ENCODE results near the gene NEDD4L. TPM values are rescaled to one million over a fixed set of nuclear protein-coding genes. Genes with fewer than 3 reads are reported as not detected.

The NEDD4L gene
- polyA plus RNA-seq, 1 donor (not counting 4 experiments of a cell fraction or from before 2014, with no cell fraction given): 52.6 TPM

- FAIRE-seq: no peak
Measured at GRCh38 chr18:58061349-58061748, 17.3 kb downstream of the NEDD4L start.

GRCh38 chr18:58064406-58064998, 20.5 kb downstream of the NEDD4L start:
- Histone ChIP-seq H4K20me1 (ENCODE audit: control insufficient read depth, extremely low read depth, insufficient read depth, low read length) (no peaks in the 10 kb centered on the region), H3K27ac (ENCODE audit: control insufficient read depth, insufficient read depth, low read length) (no peak overlapping the region), H3K36me3 (ENCODE audit: control insufficient read depth in 2 of 2, extremely low read depth in 1 of 2, insufficient read depth in 2 of 2, low read length in 2 of 2) (peaks cover 0 to 1% of the 10 kb centered on the region in 2 experiments), H3K4me3 (ENCODE audit: control insufficient read depth in 2 of 3, extremely low read depth in 1 of 3, insufficient read depth in 2 of 3, low read depth in 1 of 3, low read length in 3 of 3) (no peak overlapping the region), H3K9ac (ENCODE audit: control insufficient read depth, extremely low read depth, insufficient read depth, low read length) (no peak overlapping the region), H3K9me3 (ENCODE audit: control insufficient read depth, low read depth, low read length) (no peaks in the 10 kb centered on the region), H3K27me3 (ENCODE audit: control insufficient read depth, extremely low read depth, insufficient read depth, low read length) (no peaks in the 10 kb centered on the region), H3K9me1 (ENCODE audit: control insufficient read depth, extremely low read depth, insufficient read depth, low read length) (peaks cover 3% of the 10 kb centered on the region), H3K79me2 (ENCODE audit: control insufficient read depth, insufficient read depth, low read length) (peaks cover 6% of the 10 kb centered on the region), H3K4me2 (ENCODE audit: control insufficient read depth, extremely low read depth, insufficient read depth, low read depth, low read length) (no peak overlapping the region), H2AFZ (ENCODE audit: control insufficient read depth, low read length) (no peak overlapping the region), H3K4me1 (ENCODE audit: control insufficient read depth, extremely low read depth, insufficient read depth, low read length) (no peaks in the 10 kb centered on the region)
- no peak for FAIRE-seq
- no peak for TF ChIP-seq CTCF (optimal IDR thresholded peaks at IDR 0.05 in 1 of 3, IDR thresholded peaks at IDR 0.05 in 1 of 3, conservative IDR thresholded peaks at IDR 0.05 in 1 of 3; ENCODE audit: extremely low read depth in 1 of 3, insufficient read depth in 2 of 3, low read length in 3 of 3)
- TF ChIP-seq EZH2 (IDR thresholded peaks at IDR 0.05; ENCODE audit: low read length): no peak
- dilution Hi-C loops (cut with MboI; ENCODE audit: extremely low pct_ligation_motif_present, low sequenced_read_pairs): no loop called here
- no peak for DNase-seq (ENCODE audit: low read depth, low spot score)

More at GRCh38 chr18:58061349-58061748, 17.3 kb downstream of the NEDD4L start:
- H3K9me3 ChIP-seq (ENCODE audit: control insufficient read depth, low read depth, low read length): no peaks in the 10 kb centered on the region
- no peak overlapping the region for H3K4me3 ChIP-seq (ENCODE audit: control insufficient read depth in 2 of 3, extremely low read depth in 1 of 3, insufficient read depth in 2 of 3, low read depth in 1 of 3, low read length in 3 of 3)
- no peak overlapping the region for H3K9ac ChIP-seq (ENCODE audit: control insufficient read depth, extremely low read depth, insufficient read depth, low read length)
- no peak overlapping the region for H3K4me2 ChIP-seq (ENCODE audit: control insufficient read depth, extremely low read depth, insufficient read depth, low read depth, low read length)
- no peaks in the 10 kb centered on the region for H3K27me3 ChIP-seq (ENCODE audit: control insufficient read depth, extremely low read depth, insufficient read depth, low read length)
- H4K20me1 ChIP-seq (ENCODE audit: control insufficient read depth, extremely low read depth, insufficient read depth, low read length): no peaks in the 10 kb centered on the region
- no peak for DNase-seq (ENCODE audit: low read depth, low spot score)
- peaks cover 10% of the 10 kb centered on the region for H3K79me2 ChIP-seq (ENCODE audit: control insufficient read depth, insufficient read depth, low read length)
- no peak overlapping the region for H2AFZ ChIP-seq (ENCODE audit: control insufficient read depth, low read length)
- H3K27ac ChIP-seq (ENCODE audit: control insufficient read depth, insufficient read depth, low read length): no peak overlapping the region
- dilution Hi-C loops (cut with MboI; ENCODE audit: extremely low pct_ligation_motif_present, low sequenced_read_pairs): no loop called here
- H3K36me3 ChIP-seq (ENCODE audit: control insufficient read depth in 2 of 2, extremely low read depth in 1 of 2, insufficient read depth in 2 of 2, low read length in 2 of 2): peaks cover 0 to 6% of the 10 kb centered on the region in 2 experiments
- H3K9me1 ChIP-seq (ENCODE audit: control insufficient read depth, extremely low read depth, insufficient read depth, low read length): no peaks in the 10 kb centered on the region
- no peaks in the 10 kb centered on the region for H3K4me1 ChIP-seq (ENCODE audit: control insufficient read depth, extremely low read depth, insufficient read depth, low read length)
- no peak for TF ChIP-seq EZH2 (IDR thresholded peaks at IDR 0.05; ENCODE audit: low read length)
- TF ChIP-seq CTCF (optimal IDR thresholded peaks at IDR 0.05 in 1 of 3, IDR thresholded peaks at IDR 0.05 in 1 of 3, conservative IDR thresholded peaks at IDR 0.05 in 1 of 3; ENCODE audit: extremely low read depth in 1 of 3, insufficient read depth in 2 of 3, low read length in 3 of 3): no peak

All from keratinocyte (primary cell).